ENCODE measurements around the gene PPM1N. TPM values are rescaled to one million over a fixed set of nuclear protein-coding genes. Genes with fewer than 3 reads are reported as not detected.

The PPM1N gene
- total and polyA plus RNA-seq, 2 of the 13 experiments (the other 11 are each of a cell fraction or from before 2014, with no cell fraction given): 0.31 to 1.8 TPM

GRCh38 chr19:45523642-45524256 is 25.5 kb downstream of the PPM1N start (continued):
- TF ChIP-seq, protein P1, sequence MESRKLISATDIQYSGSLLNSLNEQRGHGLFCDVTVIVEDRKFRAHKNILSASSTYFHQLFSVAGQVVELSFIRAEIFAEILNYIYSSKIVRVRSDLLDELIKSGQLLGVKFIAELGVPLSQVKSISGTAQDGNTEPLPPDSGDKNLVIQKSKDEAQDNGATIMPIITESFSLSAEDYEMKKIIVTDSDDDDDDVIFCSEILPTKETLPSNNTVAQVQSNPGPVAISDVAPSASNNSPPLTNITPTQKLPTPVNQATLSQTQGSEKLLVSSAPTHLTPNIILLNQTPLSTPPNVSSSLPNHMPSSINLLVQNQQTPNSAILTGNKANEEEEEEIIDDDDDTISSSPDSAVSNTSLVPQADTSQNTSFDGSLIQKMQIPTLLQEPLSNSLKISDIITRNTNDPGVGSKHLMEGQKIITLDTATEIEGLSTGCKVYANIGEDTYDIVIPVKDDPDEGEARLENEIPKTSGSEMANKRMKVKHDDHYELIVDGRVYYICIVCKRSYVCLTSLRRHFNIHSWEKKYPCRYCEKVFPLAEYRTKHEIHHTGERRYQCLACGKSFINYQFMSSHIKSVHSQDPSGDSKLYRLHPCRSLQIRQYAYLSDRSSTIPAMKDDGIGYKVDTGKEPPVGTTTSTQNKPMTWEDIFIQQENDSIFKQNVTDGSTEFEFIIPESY (CRISPR knock-in tag; IDR thresholded peaks at IDR 0.05): 0 out of 2 replicates have a peak, but pooled peaks have one; percentile 6
- TF ChIP-seq CCDC6 (CRISPR knock-in tag; IDR thresholded peaks at IDR 0.05) (no peak), ZNF543 (CRISPR knock-in tag; IDR thresholded peaks at IDR 0.05) (no peak), FOXJ3 (CRISPR knock-in tag; IDR thresholded peaks at IDR 0.05; ENCODE audit: borderline replicate concordance) (no peak), NFE2 (CRISPR knock-in tag; IDR thresholded peaks at IDR 0.05) (no peak), PRPF4 (IDR thresholded peaks at IDR 0.05; ENCODE audit: low read depth, low read length, poor library complexity, severe bottlenecking) (no peak), RBM39 (IDR thresholded peaks at IDR 0.05; ENCODE audit: low read depth, low read length, poor library complexity, severe bottlenecking) (no peak), MAFG (CRISPR knock-in tag; IDR thresholded peaks at IDR 0.05) (no peak), CC2D1A (CRISPR knock-in tag; IDR thresholded peaks at IDR 0.05) (no peak), JUN (CRISPR knock-in tag; IDR thresholded peaks at IDR 0.05) (no peak), PRMT3 (CRISPR knock-in tag; IDR thresholded peaks at IDR 0.05; ENCODE audit: borderline replicate concordance, low read depth) (no peak), ZNF816 (CRISPR knock-in tag; IDR thresholded peaks at IDR 0.05; ENCODE audit: borderline replicate concordance) (no peak), AGO1 (IDR thresholded peaks at IDR 0.05; ENCODE audit: low read depth, low read length, poor library complexity, severe bottlenecking) (no peak), SMC3 (IDR thresholded peaks at IDR 0.05; ENCODE audit: low read length) (peak; percentile 80), RARA (CRISPR knock-in tag; IDR thresholded peaks at IDR 0.05) (no peak), SYNCRIP (IDR thresholded peaks at IDR 0.05; ENCODE audit: insufficient read depth, low read depth, low read length) (no peak), SNAI1 (CRISPR knock-in tag; IDR thresholded peaks at IDR 0.05; ENCODE audit: borderline replicate concordance) (no peak), RELA (CRISPR knock-in tag; IDR thresholded peaks at IDR 0.05) (no peak), CREB1 (IDR thresholded peaks at IDR 0.05) (no peak), CREB1 (CRISPR knock-in tag; IDR thresholded peaks at IDR 0.05) (no peak), HOXD1 (CRISPR knock-in tag; IDR thresholded peaks at IDR 0.05) (no peak), NFIB (CRISPR knock-in tag; IDR thresholded peaks at IDR 0.05; ENCODE audit: borderline replicate concordance) (no peak), TRIM24 (CRISPR knock-in tag; IDR thresholded peaks at IDR 0.05) (no peak), CREBL2 (CRISPR knock-in tag; IDR thresholded peaks at IDR 0.05; ENCODE audit: borderline replicate concordance) (no peak), FOXA3 (CRISPR knock-in tag; IDR thresholded peaks at IDR 0.05) (no peak), EZH2 (conservative IDR thresholded peaks at IDR 0.05; ENCODE audit: low read depth, low read length) (no peak), ZNF879 (CRISPR knock-in tag; IDR thresholded peaks at IDR 0.05) (no peak), ZNF414 (CRISPR knock-in tag; IDR thresholded peaks at IDR 0.05) (0 out of 2 replicates have a peak, but pooled peaks have one; percentile 34), ZNF282 (IDR thresholded peaks at IDR 0.05; ENCODE audit: partially characterized antibody) (no peak)
- TF ChIP-seq, protein P2, sequence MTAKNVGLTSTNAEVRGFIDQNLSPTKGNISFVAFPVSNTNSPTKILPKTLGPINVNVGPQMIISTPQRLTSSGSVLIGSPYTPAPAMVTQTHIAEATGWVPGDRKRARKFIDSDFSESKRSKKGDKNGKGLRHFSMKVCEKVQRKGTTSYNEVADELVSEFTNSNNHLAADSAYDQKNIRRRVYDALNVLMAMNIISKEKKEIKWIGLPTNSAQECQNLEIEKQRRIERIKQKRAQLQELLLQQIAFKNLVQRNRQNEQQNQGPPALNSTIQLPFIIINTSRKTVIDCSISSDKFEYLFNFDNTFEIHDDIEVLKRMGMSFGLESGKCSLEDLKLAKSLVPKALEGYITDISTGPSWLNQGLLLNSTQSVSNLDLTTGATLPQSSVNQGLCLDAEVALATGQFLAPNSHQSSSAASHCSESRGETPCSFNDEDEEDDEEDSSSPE (CRISPR knock-in tag; IDR thresholded peaks at IDR 0.05): no peak
